HT1080 (cell line): ENCODE data around the gene RENBP. TPM values are rescaled to one million over a fixed set of nuclear protein-coding genes. Genes with fewer than 3 reads are reported as not detected.
A peak's percentile ranks its signal among the peaks of the same experiment; 100 is the strongest.

Experiments used
- DNase-seq: peaks from one replicate; pipeline ENCODE4 v3.0.0-alpha.2; 2015; ENCODE audit warnings: low read depth
- total RNA-seq: library from RNA; depleted of rRNA; stranded (reverse); fragments of >200 nt; shearing (Covaris generic); gene quantifications from 2 replicates; pipeline ENCODE4 v1.2.3, GENCODE V29; 2014

The RENBP gene
- total RNA-seq, 1 experiment from 2014 or later = 1.0 TPM

- peak; percentile 81 for DNase-seq
These were observed 26.6 kb upstream of the RENBP start for GRCh38 chrX:153971124-153971449.

GRCh38 chrX:153970357-153971123 lies 26.1 kb upstream of the RENBP start:
- DNase-seq = peak; percentile 60

- no peak for DNase-seq
These were observed 25.5 kb upstream of the RENBP start for GRCh38 chrX:153969904-153970356.

- no peak for DNase-seq
These were observed 24.9 kb upstream of the RENBP start for GRCh38 chrX:153969125-153969903.

GRCh38 chrX:153968754-153969124 lies 24.3 kb upstream of the RENBP start:
- DNase-seq = no peak

GRCh38 chrX:153968255-153968654 lies 23.8 kb upstream of the RENBP start:
- DNase-seq = no peak

GRCh38 chrX:153967536-153968224 lies 23.2 kb upstream of the RENBP start:
- DNase-seq = no peak

GRCh38 chrX:153966841-153967535 lies 22.5 kb upstream of the RENBP start:
- no peak for DNase-seq

GRCh38 chrX:153966283-153966688 lies 21.8 kb upstream of the RENBP start:
- no peak for DNase-seq

- DNase-seq = no peak
These were observed 21.0 kb upstream of the RENBP start for GRCh38 chrX:153965406-153965805.

GRCh38 chrX:153964105-153964504 lies 19.7 kb upstream of the RENBP start:
- no peak for DNase-seq

GRCh38 chrX:153963546-153963945 lies 19.1 kb upstream of the RENBP start:
- no peak for DNase-seq

GRCh38 chrX:153961292-153961691 lies 16.8 kb upstream of the RENBP start:
- no peak for DNase-seq

- no peak for DNase-seq
These were observed 16.3 kb upstream of the RENBP start for GRCh38 chrX:153960786-153961185.

- DNase-seq = no peak
These were observed 15.6 kb upstream of the RENBP start for GRCh38 chrX:153960077-153960476.

- DNase-seq = no peak
These were observed 15.2 kb upstream of the RENBP start for GRCh38 chrX:153959649-153960048.

- no peak for DNase-seq
These were observed 14.2 kb upstream of the RENBP start for GRCh38 chrX:153958605-153959004.

- no peak for DNase-seq
These were observed 12.8 kb upstream of the RENBP start for GRCh38 chrX:153957224-153957623.

GRCh38 chrX:153956044-153956907 lies 11.8 kb upstream of the RENBP start:
- DNase-seq = no peak

- DNase-seq = no peak
These were observed 10.8 kb upstream of the RENBP start for GRCh38 chrX:153955228-153955732.
